H1 (cell line): ENCODE measurements around the gene PGD. TPM values are rescaled to one million over a fixed set of nuclear protein-coding genes. Genes with fewer than 3 reads are reported as not detected.

Experiments
- CTCF ChIA-PET: fragments of 300-600 bp; sonication (Branson Sonifier 250); formaldehyde crosslinking; loops from one replicate; lab custom pipeline; 2021; ENCODE audit not compliant: partially characterized antibody; lab: Charles Lee
- POLR2A ChIA-PET: fragments of 300-600 bp; sonication (Branson Sonifier 250); formaldehyde crosslinking; loops from one replicate; lab custom pipeline; 2021; ENCODE audit warnings: inconsistent platforms; ENCODE audit not compliant: partially characterized antibody; lab: Charles Lee
- DNase-seq, 2 experiments: peaks; one replicate each; pipeline versions ENCODE4 v3.0.0 to v3.0.0-alpha.2; 2010 to 2022; ENCODE audit warnings: low spot score in 2 of 2, low read depth in 1 of 2, mixed read lengths in 1 of 2
- FAIRE-seq: peaks from 2 replicates; lab custom pipeline; 2011; peaks lifted over from hg19 to GRCh38; lab: Jason Lieb, UNC
- H2AFZ ChIP-seq: 2 replicates; pipeline ENCODE4 v1.8.1; 2012; ENCODE audit warnings: low read length, inconsistent platforms
- H2AK5ac ChIP-seq: 2 replicates; pipeline ENCODE4 v1.6.1; 2013; ENCODE audit warnings: low read depth, low read length
- H2BK120ac ChIP-seq: replicated peaks from 2 replicates; pipeline ENCODE3; 2013; ENCODE audit warnings: low read depth, low read length, inconsistent platforms
- H2BK12ac ChIP-seq: 2 replicates; pipeline ENCODE4 v1.6.1; 2013; ENCODE audit warnings: low read depth, low read length
- H2BK15ac ChIP-seq: 2 replicates; pipeline ENCODE4 v1.6.1; 2013; ENCODE audit warnings: low read length
- H2BK20ac ChIP-seq: 2 replicates; pipeline ENCODE4 v1.6.1; 2013; ENCODE audit warnings: low read length
- H2BK5ac ChIP-seq: 2 replicates; pipeline ENCODE4 v1.6.1; 2013; ENCODE audit warnings: low read depth, low read length
- H3K14ac ChIP-seq: 2 replicates; pipeline ENCODE4 v1.6.1; 2013; ENCODE audit warnings: inconsistent platforms; ENCODE audit not compliant: insufficient read length
- H3K18ac ChIP-seq: 2 replicates; pipeline ENCODE4 v1.6.1; 2013; ENCODE audit warnings: low read length; ENCODE audit errors: extremely low read depth
- H3K23ac ChIP-seq: 2 replicates; pipeline ENCODE4 v1.6.1; 2013; ENCODE audit warnings: inconsistent platforms; ENCODE audit not compliant: insufficient read length
- H3K23me2 ChIP-seq: 2 replicates; pipeline ENCODE4 v1.6.1; 2013; ENCODE audit warnings: low read depth, low read length
- H3K27ac ChIP-seq: 2 replicates; pipeline ENCODE4 v1.6.1; 2011; ENCODE audit warnings: low read depth, low read length, inconsistent platforms
- H3K27me3 ChIP-seq, 4 experiments: replicated peaks in 1 of 4; 1 replicate in 1 of 4; 2 replicates in 3 of 4; pipeline versions ENCODE4 v1.6.1 to v1.8.1; 2011 to 2013; ENCODE audit warnings: low read length in 3 of 4, mild to moderate bottlenecking in 3 of 4, inconsistent platforms in 2 of 4, mixed read lengths in 2 of 4, moderate library complexity in 1 of 4; ENCODE audit not compliant: control insufficient read depth in 3 of 4, insufficient read depth in 3 of 4; ENCODE audit errors: extremely low read depth in 1 of 4
- H3K36me3 ChIP-seq, 4 experiments: 2 replicates each; pipeline versions ENCODE4 v1.6.1 to v1.8.1; 2011 to 2013; ENCODE audit warnings: mild to moderate bottlenecking in 4 of 4, low read length in 3 of 4, moderate library complexity in 2 of 4, control low read depth in 1 of 4, inconsistent platforms in 1 of 4; ENCODE audit not compliant: insufficient read depth in 4 of 4, control insufficient read depth in 2 of 4
- H3K4ac ChIP-seq: replicated peaks from 2 replicates; pipeline ENCODE3; 2013; ENCODE audit warnings: low read length, low read depth, mixed read lengths, inconsistent platforms; ENCODE audit not compliant: insufficient read length
- H3K4me1 ChIP-seq, 4 experiments: replicated peaks in 1 of 4; 1 replicate in 1 of 4; 2 replicates in 3 of 4; pipeline versions ENCODE4 v1.6.1 to v1.8.1; 2011 to 2013; ENCODE audit warnings: low read length in 3 of 4, inconsistent platforms in 2 of 4, mixed read lengths in 1 of 4; ENCODE audit not compliant: insufficient read depth in 4 of 4, control insufficient read depth in 3 of 4
- H3K4me2 ChIP-seq, 2 experiments: 2 replicates each; pipeline versions ENCODE4 v1.6.1 to v1.8.1; 2011 to 2013; ENCODE audit warnings: low read depth in 2 of 2, low read length in 2 of 2, control low read depth in 1 of 2, inconsistent platforms in 1 of 2, mild to moderate bottlenecking in 1 of 2; ENCODE audit not compliant: insufficient read depth in 1 of 2
- H3K4me3 ChIP-seq, 4 experiments: fragments of 200-600, 300-600 bp in 1 of 4; sonication (generic), shearing (Covaris generic), sonication (Bioruptor Twin) in 1 of 4; 2 replicates each; pipeline versions ENCODE4 v1.5.1 to v1.8.1; 2011 to 2016; ENCODE audit warnings: low read length in 4 of 4, low read depth in 3 of 4, control low read depth in 2 of 4, inconsistent platforms in 2 of 4, mild to moderate bottlenecking in 2 of 4, mixed read lengths in 1 of 4, moderate library complexity in 1 of 4; ENCODE audit not compliant: insufficient read depth in 2 of 4; ENCODE audit errors: extremely low read depth in 1 of 4
- H3K56ac ChIP-seq: replicated peaks from 2 replicates; pipeline ENCODE3; 2013; ENCODE audit warnings: low read depth, mild to moderate bottlenecking, mixed read lengths, low read length, inconsistent platforms; ENCODE audit not compliant: insufficient read length
- H3K79me1 ChIP-seq: 2 replicates; pipeline ENCODE4 v1.6.1; 2013; ENCODE audit warnings: low read depth, low read length, control low read depth
- H3K79me2 ChIP-seq, 2 experiments: 2 replicates each; pipeline versions ENCODE4 v1.6.1 to v1.8.1; 2012 to 2013; ENCODE audit warnings: low read length in 2 of 2, mild to moderate bottlenecking in 2 of 2, inconsistent platforms in 1 of 2; ENCODE audit not compliant: insufficient read depth in 2 of 2, control insufficient read depth in 1 of 2
- H3K9ac ChIP-seq, 4 experiments: replicated peaks in 1 of 4; 1 replicate in 1 of 4; 2 replicates in 3 of 4; pipeline versions ENCODE4 v1.6.1 to v1.8.1; 2011 to 2013; ENCODE audit warnings: low read depth in 3 of 4, low read length in 3 of 4, control low read depth in 2 of 4, mild to moderate bottlenecking in 2 of 4, moderate library complexity in 2 of 4, inconsistent platforms in 1 of 4; ENCODE audit errors: extremely low read depth in 1 of 4
- H3K9me3 ChIP-seq, 2 experiments: 2 replicates each; pipeline versions ENCODE4 v1.6.1 to v1.8.1; 2012 to 2013; ENCODE audit warnings: mild to moderate bottlenecking in 2 of 2, moderate library complexity in 2 of 2, control low read depth in 1 of 2, inconsistent platforms in 1 of 2, low read depth in 1 of 2, low read length in 1 of 2, mixed read lengths in 1 of 2; ENCODE audit not compliant: insufficient read depth in 2 of 2
- H4K20me1 ChIP-seq, 2 experiments: replicated peaks in 1 of 2; 2 replicates each; pipeline versions ENCODE3 to v1.8.1; 2011 to 2013; ENCODE audit warnings: inconsistent platforms in 2 of 2, low read length in 2 of 2, mild to moderate bottlenecking in 1 of 2; ENCODE audit not compliant: insufficient read depth in 2 of 2, control insufficient read depth in 1 of 2
- H4K5ac ChIP-seq: 2 replicates; pipeline ENCODE4 v1.6.1; 2013; ENCODE audit warnings: low read length, low read depth, mixed read lengths, inconsistent platforms; ENCODE audit not compliant: insufficient read length
- H4K8ac ChIP-seq: 2 replicates; pipeline ENCODE4 v1.8.0; 2013; ENCODE audit warnings: mild to moderate bottlenecking, moderate library complexity, low read length, inconsistent platforms; ENCODE audit not compliant: insufficient read depth; ENCODE audit errors: extremely low read depth
- H4K91ac ChIP-seq: replicated peaks from 2 replicates; pipeline ENCODE3; 2013; ENCODE audit warnings: low read length, mixed read lengths, inconsistent platforms; ENCODE audit not compliant: insufficient read length
- CTBP2 ChIP-seq: IDR thresholded peaks from 2 replicates; pipeline ENCODE4 v1.7.0; 2011; ENCODE audit warnings: borderline replicate concordance, mild to moderate bottlenecking, moderate library complexity, mixed read lengths, low read length; ENCODE audit not compliant: insufficient read depth, insufficient read length
- TBP ChIP-seq: IDR thresholded peaks from 2 replicates; pipeline ENCODE4 v1.6.1; 2011; ENCODE audit warnings: low read depth, low read length, improper control_type of control experiment
- WGBS, 2 experiments: shearing (Covaris generic) in 1 of 2; methylation state at CpG; one replicate each; pipeline versions ENCODE4 v1.1.6 to v1.1.7; 2013 to 2015; ENCODE audit warnings: low lambda C conversion rate in 2 of 2, mixed read lengths in 2 of 2, inconsistent platforms in 1 of 2, low coverage in 1 of 2, missing lambda C conversion rate in 1 of 2; ENCODE audit not compliant: insufficient replicate concordance in 2 of 2, insufficient coverage in 1 of 2, insufficient read length in 1 of 2; ENCODE audit errors: extremely low coverage in 1 of 2, missing lambda C conversion rate in 1 of 2; 5-methylcytosine and 5-hydroxymethylcytosine counted together
- polyA plus RNA-seq, 7 experiments: library from polyadenylated mRNA; depleted of rRNA in 3 of 7; stranded (reverse) in 5 of 7; unstranded in 2 of 7; fragments of >200 nt in 5 of 7; fragments of 200-250 nt in 2 of 7; gene quantifications; 1 replicate in 5 of 7; 2 replicates in 1 of 7; 4 replicates in 1 of 7; pipeline versions ENCODE4 v1.2.1 to v1.2.3, GENCODE V29; 2011 to 2013; ENCODE audit warnings: missing spikeins in 2 of 7, mixed read lengths in 2 of 7
- total RNA-seq: library from RNA; stranded (reverse); fragmentation: NEBNext Ultra II Directional; extraction: Animal tissue kit (Norgen Biotek cat#: 25700); gene quantifications from 2 replicates; pipeline ENCODE4 v1.2.1, GENCODE V29; 2021

The PGD gene
- total and polyA plus RNA-seq, 2 of the 8 experiments (the other 6 are each of a cell fraction or from before 2014, with no cell fraction given): 191 to 331 TPM

DNA sequence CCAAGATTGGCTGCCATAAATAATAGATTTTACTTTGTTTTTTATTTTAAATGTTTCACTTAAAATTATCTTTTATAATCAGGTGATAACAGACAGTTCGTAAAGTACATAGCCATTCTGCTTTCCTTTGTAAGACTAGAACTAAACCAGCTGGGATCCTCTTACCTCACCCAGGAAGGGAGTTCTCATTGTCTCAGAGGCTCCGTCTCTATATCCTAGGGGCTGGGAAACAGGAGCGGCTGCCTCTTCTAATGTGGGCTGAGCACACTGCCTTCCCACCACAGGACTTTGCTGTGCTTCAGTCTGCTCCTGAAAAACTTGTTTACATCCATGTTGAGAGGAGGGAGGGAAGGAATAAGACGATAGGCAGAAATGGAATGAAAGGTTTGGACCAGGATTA lies 45.6 kb upstream of the PGD start:
- Histone ChIP-seq H4K5ac (no peak overlapping the region), H3K36me3 (peaks cover 0 to 19% (median 12%) of the 10 kb centered on the region in 4 experiments; a peak in 5 of 8 replicates), H3K79me2 (no peaks in the 10 kb centered on the region), H2BK120ac (no peak overlapping the region), H4K20me1 (no peaks in the 10 kb centered on the region), H3K27me3 (no peaks in the 10 kb centered on the region), H2BK15ac (no peak overlapping the region), H3K56ac (no peak overlapping the region), H2BK5ac (no peak overlapping the region), H3K14ac (no peak overlapping the region), H3K27ac (no peak overlapping the region), H2BK12ac (no peak overlapping the region), H3K4ac (no peak overlapping the region), H2BK20ac (no peak overlapping the region), H2AFZ (no peak overlapping the region), H3K9ac (no peak overlapping the region), H3K9me3 (no peaks in the 10 kb centered on the region), H4K8ac (no peak overlapping the region), H3K4me1 (peaks cover 0 to 6% (median 4%) of the 10 kb centered on the region in 4 experiments; a peak in 5 of 7 replicates), H3K23me2 (no peaks in the 10 kb centered on the region), H3K79me1 (no peaks in the 10 kb centered on the region), H3K4me2 (0 out of 4 replicates have a peak overlapping the region, but pooled peaks of 1 of the 2 experiments have one; percentile 32), H3K4me3 (peak overlapping the region in 1 of 4 experiments; percentile 14; a peak in 1 of 8 replicates), H4K91ac (no peak overlapping the region), H3K18ac (no peak overlapping the region), H2AK5ac (no peak overlapping the region), H3K23ac (no peak overlapping the region)
- ChIA-PET POLR2A (no interaction called here), CTCF (no interaction called here)
- FAIRE-seq: no peak
- DNase-seq: no peak
- 49% methylated on average over 4 of the region's 4 CpGs; no CpG with 5 or more reads in 1 of the 2 experiments for WGBS, 2 experiments
- TF ChIP-seq TBP: peak; percentile 33; the same call in 1 of the 2 replicates
- TF ChIP-seq CTBP2: no peak
